Measurements from ENCODE around the gene ZNF326. TPM values are rescaled to one million over a fixed set of nuclear protein-coding genes. Genes with fewer than 3 reads are reported as not detected.

Gene ZNF326
- polyA plus RNA-seq, 1 donor (not counting 4 experiments of a cell fraction or from before 2014, with no cell fraction given), result 22.7 TPM

DNA sequence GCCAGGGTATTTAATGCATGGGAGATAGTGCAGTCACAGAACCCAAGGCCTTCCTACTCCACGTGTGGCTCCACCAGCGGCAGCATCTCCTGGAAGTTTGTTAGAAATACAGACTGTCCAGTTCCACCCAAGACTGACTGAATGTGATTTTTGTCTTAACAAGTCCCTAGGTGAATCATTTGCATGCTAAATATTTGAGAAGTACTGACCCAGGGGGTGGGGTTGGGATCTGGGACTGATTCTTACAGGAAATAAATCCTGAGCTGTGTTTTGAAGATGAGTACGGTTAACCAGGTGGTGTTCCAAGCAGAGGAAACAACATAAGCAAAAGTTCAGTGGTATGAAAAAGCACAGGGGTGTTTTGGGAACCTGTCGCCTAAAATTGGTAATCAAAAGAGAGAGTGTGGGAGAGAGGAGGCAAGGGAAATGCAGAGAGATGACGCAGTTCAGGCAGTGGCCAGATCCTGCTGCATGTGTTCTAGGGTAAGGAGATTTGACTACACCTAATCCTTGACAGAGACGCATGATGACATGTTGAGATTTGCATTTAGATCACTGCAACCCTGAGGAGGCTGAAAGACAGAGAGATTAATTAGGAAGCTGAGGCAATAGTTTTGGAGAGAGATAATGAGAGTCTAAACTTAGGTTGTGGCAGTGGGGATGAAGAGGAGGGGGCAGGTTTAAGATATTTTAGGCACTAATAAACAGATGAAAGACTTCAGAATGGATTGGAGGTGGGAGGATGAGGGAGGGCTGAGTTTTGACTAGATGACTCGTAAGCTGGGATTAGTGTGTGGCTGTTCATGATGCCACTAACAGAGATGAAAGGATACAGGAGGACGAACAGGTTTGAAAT, 3.7 kb upstream of the ZNF326 start:
- peak overlapping the region; percentile 87 for H3K27ac ChIP-seq (ENCODE audit: control insufficient read depth, insufficient read depth, low read length)
- no peaks in the 10 kb centered on the region for H3K9me3 ChIP-seq (ENCODE audit: control insufficient read depth, low read depth, low read length)
- H3K36me3 ChIP-seq (ENCODE audit: control insufficient read depth in 2 of 2, extremely low read depth in 1 of 2, insufficient read depth in 2 of 2, low read length in 2 of 2), result no peaks in the 10 kb centered on the region
- no peak for DNase-seq (ENCODE audit: low read depth, low spot score)
- peak overlapping the region; percentile 90 for H3K4me2 ChIP-seq (ENCODE audit: control insufficient read depth, extremely low read depth, insufficient read depth, low read depth, low read length)
- FAIRE-seq, result peak; percentile 84
- peak overlapping the region; percentile 78 for H2AFZ ChIP-seq (ENCODE audit: control insufficient read depth, low read length)
- TF ChIP-seq EZH2 (IDR thresholded peaks at IDR 0.05; ENCODE audit: low read length), result no peak
- TF ChIP-seq CTCF (optimal IDR thresholded peaks at IDR 0.05 in 1 of 3, IDR thresholded peaks at IDR 0.05 in 1 of 3, conservative IDR thresholded peaks at IDR 0.05 in 1 of 3; ENCODE audit: extremely low read depth in 1 of 3, insufficient read depth in 2 of 3, low read length in 3 of 3), result no peak
- no peaks in the 10 kb centered on the region for H4K20me1 ChIP-seq (ENCODE audit: control insufficient read depth, extremely low read depth, insufficient read depth, low read length)
- peak overlapping the region; percentile 10 to 50 (median 29) for H3K4me3 ChIP-seq (ENCODE audit: control insufficient read depth in 2 of 3, extremely low read depth in 1 of 3, insufficient read depth in 2 of 3, low read depth in 1 of 3, low read length in 3 of 3)
- no peaks in the 10 kb centered on the region for H3K9me1 ChIP-seq (ENCODE audit: control insufficient read depth, extremely low read depth, insufficient read depth, low read length)
- H3K4me1 ChIP-seq (ENCODE audit: control insufficient read depth, extremely low read depth, insufficient read depth, low read length), result peaks cover 30% of the 10 kb centered on the region
- H3K9ac ChIP-seq (ENCODE audit: control insufficient read depth, extremely low read depth, insufficient read depth, low read length), result peak overlapping the region; percentile 68
- dilution Hi-C loops (cut with MboI; ENCODE audit: extremely low pct_ligation_motif_present, low sequenced_read_pairs), result no loop called here
- no peaks in the 10 kb centered on the region for H3K27me3 ChIP-seq (ENCODE audit: control insufficient read depth, extremely low read depth, insufficient read depth, low read length)
- H3K79me2 ChIP-seq (ENCODE audit: control insufficient read depth, insufficient read depth, low read length), result peaks cover 12% of the 10 kb centered on the region

DNA sequence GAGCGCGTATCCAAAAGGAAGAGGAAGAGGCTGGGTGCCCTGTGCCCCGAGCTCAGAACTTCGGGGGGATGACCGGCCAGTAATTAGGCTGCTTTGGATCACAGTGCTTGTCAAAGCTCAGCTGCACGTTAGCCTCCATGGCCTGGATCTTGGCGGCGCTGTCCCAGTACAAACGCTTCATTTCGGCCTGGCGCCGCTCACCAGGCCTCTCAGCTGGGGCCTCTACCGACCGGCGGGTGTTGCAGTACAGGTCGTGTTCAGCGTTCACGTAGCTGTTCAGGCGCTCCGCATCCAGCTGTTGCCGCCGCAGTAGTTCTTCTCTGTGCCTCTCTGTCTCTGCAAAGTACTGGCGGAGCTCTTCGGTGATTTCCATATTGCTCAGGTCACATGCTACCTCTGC, 1.4 kb upstream of the ZNF326 start:
- peaks cover 37% of the 10 kb centered on the region for H3K4me1 ChIP-seq (ENCODE audit: control insufficient read depth, extremely low read depth, insufficient read depth, low read length)

More for the DNA sequence above, 1.4 kb upstream of the ZNF326 start:
- Histone ChIP-seq H3K9ac (ENCODE audit: control insufficient read depth, extremely low read depth, insufficient read depth, low read length) (no peak overlapping the region), H3K27me3 (ENCODE audit: control insufficient read depth, extremely low read depth, insufficient read depth, low read length) (no peaks in the 10 kb centered on the region), H3K79me2 (ENCODE audit: control insufficient read depth, insufficient read depth, low read length) (peaks cover 34% of the 10 kb centered on the region), H3K36me3 (ENCODE audit: control insufficient read depth in 2 of 2, extremely low read depth in 1 of 2, insufficient read depth in 2 of 2, low read length in 2 of 2) (peaks cover 2 to 4% of the 10 kb centered on the region in 2 experiments), H3K9me1 (ENCODE audit: control insufficient read depth, extremely low read depth, insufficient read depth, low read length) (no peaks in the 10 kb centered on the region), H4K20me1 (ENCODE audit: control insufficient read depth, extremely low read depth, insufficient read depth, low read length) (no peaks in the 10 kb centered on the region), H3K9me3 (ENCODE audit: control insufficient read depth, low read depth, low read length) (no peaks in the 10 kb centered on the region), H3K4me2 (ENCODE audit: control insufficient read depth, extremely low read depth, insufficient read depth, low read depth, low read length) (no peak overlapping the region), H3K4me3 (ENCODE audit: control insufficient read depth in 2 of 3, extremely low read depth in 1 of 3, insufficient read depth in 2 of 3, low read depth in 1 of 3, low read length in 3 of 3) (no peak overlapping the region), H2AFZ (ENCODE audit: control insufficient read depth, low read length) (no peak overlapping the region), H3K27ac (ENCODE audit: control insufficient read depth, insufficient read depth, low read length) (no peak overlapping the region)
- FAIRE-seq (no peak), DNase-seq (ENCODE audit: low read depth, low spot score) (no peak)
- TF ChIP-seq CTCF (optimal IDR thresholded peaks at IDR 0.05 in 1 of 3, IDR thresholded peaks at IDR 0.05 in 1 of 3, conservative IDR thresholded peaks at IDR 0.05 in 1 of 3; ENCODE audit: extremely low read depth in 1 of 3, insufficient read depth in 2 of 3, low read length in 3 of 3) (no peak), EZH2 (IDR thresholded peaks at IDR 0.05; ENCODE audit: low read length) (no peak)
- dilution Hi-C loops (cut with MboI; ENCODE audit: extremely low pct_ligation_motif_present, low sequenced_read_pairs), result no loop called here

All from keratinocyte (primary cell).